ENCODE data around the gene PIM1. TPM values are rescaled to one million over a fixed set of nuclear protein-coding genes. Genes with fewer than 3 reads are reported as not detected.
A peak's percentile ranks its signal among the peaks of the same experiment; 100 is the strongest.

Gene PIM1
- total RNA-seq, 1 experiment from 2014 or later: 42.1 TPM

DNA sequence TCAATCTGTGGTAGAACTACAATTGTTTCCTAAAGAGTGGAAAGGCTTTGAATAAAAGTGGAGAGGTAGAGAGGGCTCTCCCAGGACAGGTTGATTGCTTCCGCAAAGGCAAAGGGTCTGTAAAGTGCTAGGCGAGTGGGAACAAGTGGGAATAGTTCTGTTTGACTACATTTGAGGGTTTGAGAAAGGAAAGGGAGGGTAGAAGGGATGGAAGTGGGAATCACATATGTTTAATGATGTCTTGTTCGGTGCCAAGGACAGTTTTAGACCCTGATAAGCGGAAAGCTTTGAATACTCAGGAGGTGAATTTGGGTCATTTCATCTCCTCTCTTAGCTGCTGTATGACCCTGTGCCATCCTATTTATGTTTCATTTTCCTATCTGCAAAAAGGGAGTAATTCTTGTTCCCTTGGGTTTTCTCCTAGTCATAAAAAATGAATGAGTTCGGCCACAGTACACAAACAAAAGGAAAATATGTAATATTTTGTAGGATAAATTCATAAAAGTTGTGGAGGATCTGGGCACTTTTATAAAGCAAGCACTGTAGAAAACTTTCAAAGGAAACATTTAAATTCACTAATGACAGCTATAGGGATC, 1.7 kb upstream of the PIM1 start:
- TF ChIP-seq POLR2AphosphoS5 (IDR thresholded peaks at IDR 0.05; ENCODE audit: low read depth, low read length) (no peak), SIN3A (IDR thresholded peaks at IDR 0.05; ENCODE audit: borderline replicate concordance, insufficient read depth, low read depth, low read length) (no peak), TCF7L2 (IDR thresholded peaks at IDR 0.05; ENCODE audit: low read depth, low read length) (no peak)
- TF ChIP-seq, protein P1, sequence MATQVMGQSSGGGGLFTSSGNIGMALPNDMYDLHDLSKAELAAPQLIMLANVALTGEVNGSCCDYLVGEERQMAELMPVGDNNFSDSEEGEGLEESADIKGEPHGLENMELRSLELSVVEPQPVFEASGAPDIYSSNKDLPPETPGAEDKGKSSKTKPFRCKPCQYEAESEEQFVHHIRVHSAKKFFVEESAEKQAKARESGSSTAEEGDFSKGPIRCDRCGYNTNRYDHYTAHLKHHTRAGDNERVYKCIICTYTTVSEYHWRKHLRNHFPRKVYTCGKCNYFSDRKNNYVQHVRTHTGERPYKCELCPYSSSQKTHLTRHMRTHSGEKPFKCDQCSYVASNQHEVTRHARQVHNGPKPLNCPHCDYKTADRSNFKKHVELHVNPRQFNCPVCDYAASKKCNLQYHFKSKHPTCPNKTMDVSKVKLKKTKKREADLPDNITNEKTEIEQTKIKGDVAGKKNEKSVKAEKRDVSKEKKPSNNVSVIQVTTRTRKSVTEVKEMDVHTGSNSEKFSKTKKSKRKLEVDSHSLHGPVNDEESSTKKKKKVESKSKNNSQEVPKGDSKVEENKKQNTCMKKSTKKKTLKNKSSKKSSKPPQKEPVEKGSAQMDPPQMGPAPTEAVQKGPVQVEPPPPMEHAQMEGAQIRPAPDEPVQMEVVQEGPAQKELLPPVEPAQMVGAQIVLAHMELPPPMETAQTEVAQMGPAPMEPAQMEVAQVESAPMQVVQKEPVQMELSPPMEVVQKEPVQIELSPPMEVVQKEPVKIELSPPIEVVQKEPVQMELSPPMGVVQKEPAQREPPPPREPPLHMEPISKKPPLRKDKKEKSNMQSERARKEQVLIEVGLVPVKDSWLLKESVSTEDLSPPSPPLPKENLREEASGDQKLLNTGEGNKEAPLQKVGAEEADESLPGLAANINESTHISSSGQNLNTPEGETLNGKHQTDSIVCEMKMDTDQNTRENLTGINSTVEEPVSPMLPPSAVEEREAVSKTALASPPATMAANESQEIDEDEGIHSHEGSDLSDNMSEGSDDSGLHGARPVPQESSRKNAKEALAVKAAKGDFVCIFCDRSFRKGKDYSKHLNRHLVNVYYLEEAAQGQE (IDR thresholded peaks at IDR 0.05; ENCODE audit: insufficient read depth in 1 of 2, low read depth in 2 of 2, low read length in 1 of 2): no peak
- TF ChIP-seq, protein P2, sequence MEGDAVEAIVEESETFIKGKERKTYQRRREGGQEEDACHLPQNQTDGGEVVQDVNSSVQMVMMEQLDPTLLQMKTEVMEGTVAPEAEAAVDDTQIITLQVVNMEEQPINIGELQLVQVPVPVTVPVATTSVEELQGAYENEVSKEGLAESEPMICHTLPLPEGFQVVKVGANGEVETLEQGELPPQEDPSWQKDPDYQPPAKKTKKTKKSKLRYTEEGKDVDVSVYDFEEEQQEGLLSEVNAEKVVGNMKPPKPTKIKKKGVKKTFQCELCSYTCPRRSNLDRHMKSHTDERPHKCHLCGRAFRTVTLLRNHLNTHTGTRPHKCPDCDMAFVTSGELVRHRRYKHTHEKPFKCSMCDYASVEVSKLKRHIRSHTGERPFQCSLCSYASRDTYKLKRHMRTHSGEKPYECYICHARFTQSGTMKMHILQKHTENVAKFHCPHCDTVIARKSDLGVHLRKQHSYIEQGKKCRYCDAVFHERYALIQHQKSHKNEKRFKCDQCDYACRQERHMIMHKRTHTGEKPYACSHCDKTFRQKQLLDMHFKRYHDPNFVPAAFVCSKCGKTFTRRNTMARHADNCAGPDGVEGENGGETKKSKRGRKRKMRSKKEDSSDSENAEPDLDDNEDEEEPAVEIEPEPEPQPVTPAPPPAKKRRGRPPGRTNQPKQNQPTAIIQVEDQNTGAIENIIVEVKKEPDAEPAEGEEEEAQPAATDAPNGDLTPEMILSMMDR (IDR thresholded peaks at IDR 0.05): no peak
- Histone ChIP-seq H3K9me3 (ENCODE audit: control insufficient read depth, insufficient read depth, low read depth, low read length) (no peaks in the 10 kb centered on the region), H3K27ac (ENCODE audit: low read length) (peak overlapping the region; percentile 80), H3K4me1 (ENCODE audit: control insufficient read depth, insufficient read depth, low read length) (peaks cover 21% of the 10 kb centered on the region), H3K4me3 (ENCODE audit: low read depth in 2 of 2, low read length in 2 of 2) (no peak overlapping the region), H3K36me3 (ENCODE audit: control insufficient read depth, insufficient read depth, low read length) (peaks cover 6% of the 10 kb centered on the region; the same call in 1 of the 2 replicates), H3K27me3 (ENCODE audit: control insufficient read depth, insufficient read depth, low read length) (no peaks in the 10 kb centered on the region)
- in situ Hi-C loops (cut with HindIII; ENCODE audit: low pct_unique_long_range_greater_than_20kb, low sequenced_read_pairs) (no loop called here), intact Hi-C loops (cut with micrococcal nuclease; ENCODE audit: unreplicated experiment) (no loop called here)
- no TSS peak for BruUV-seq (replicated peaks)
- CTCF ChIA-PET: no interaction called here
- DNase-seq (ENCODE audit: low read depth, low spot score) (no peak), ATAC-seq (no peak)
- POLR2A ChIA-PET: interaction anchor here (1.1 kb wide), 1 partner anchor 66 kb away, joined by 3 read pairs; no protein-coding TSS in a partner anchor

DNA sequence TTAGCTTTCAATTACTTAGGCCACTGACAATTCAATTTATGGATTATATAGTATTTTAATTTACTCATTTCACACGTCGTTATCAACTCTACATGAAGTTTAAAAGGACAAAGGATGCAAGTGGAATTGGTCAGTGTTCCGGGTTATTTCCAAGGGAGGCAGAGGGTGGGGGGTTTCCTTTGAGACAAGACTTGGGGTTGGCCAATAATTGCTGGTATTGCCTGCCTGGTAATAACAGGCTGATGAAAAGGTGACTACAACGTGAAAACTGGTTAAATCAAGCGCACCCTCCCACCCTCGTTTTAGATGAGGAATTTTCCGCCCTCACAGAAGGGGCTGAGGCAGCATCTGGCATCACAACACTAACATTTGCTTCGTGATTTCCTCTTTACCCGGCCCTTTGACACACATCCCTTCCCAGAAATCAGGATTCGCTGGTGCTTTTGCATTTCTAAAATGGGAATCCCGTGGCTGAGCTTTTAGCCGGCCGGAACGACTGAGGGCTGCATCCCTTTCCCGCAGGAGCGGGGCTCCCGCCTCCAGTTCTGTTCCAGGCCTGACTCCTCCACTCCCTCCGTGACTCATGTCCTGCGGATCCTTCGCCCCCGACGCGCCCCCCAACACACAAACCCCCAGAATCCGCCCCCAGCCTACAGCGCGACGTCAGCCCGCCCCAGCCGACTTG, 999 bp upstream of the PIM1 start:
- in situ Hi-C loops (cut with HindIII; ENCODE audit: low pct_unique_long_range_greater_than_20kb, low sequenced_read_pairs) (no loop called here), intact Hi-C loops (cut with micrococcal nuclease; ENCODE audit: unreplicated experiment) (no loop called here)
- DNase-seq (ENCODE audit: low read depth, low spot score): no peak
- Histone ChIP-seq H3K36me3 (ENCODE audit: control insufficient read depth, insufficient read depth, low read length) (peaks cover 12% of the 10 kb centered on the region), H3K4me3 (ENCODE audit: low read depth in 2 of 2, low read length in 2 of 2) (peak overlapping the region; percentile 47 to 57), H3K4me1 (ENCODE audit: control insufficient read depth, insufficient read depth, low read length) (peaks cover 26% of the 10 kb centered on the region), H3K27me3 (ENCODE audit: control insufficient read depth, insufficient read depth, low read length) (no peaks in the 10 kb centered on the region), H3K27ac (ENCODE audit: low read length) (peak overlapping the region; percentile 80), H3K9me3 (ENCODE audit: control insufficient read depth, insufficient read depth, low read depth, low read length) (no peaks in the 10 kb centered on the region)
- TF ChIP-seq POLR2AphosphoS5 (IDR thresholded peaks at IDR 0.05; ENCODE audit: low read depth, low read length): no peak
- no peak for TF ChIP-seq TCF7L2 (IDR thresholded peaks at IDR 0.05; ENCODE audit: low read depth, low read length)
- TF ChIP-seq, protein P2 (IDR thresholded peaks at IDR 0.05): no peak
- no peak for TF ChIP-seq SIN3A (IDR thresholded peaks at IDR 0.05; ENCODE audit: borderline replicate concordance, insufficient read depth, low read depth, low read length)
- TF ChIP-seq, protein P1 (IDR thresholded peaks at IDR 0.05; ENCODE audit: insufficient read depth in 1 of 2, low read depth in 2 of 2, low read length in 1 of 2): no peak
- CTCF ChIA-PET: interaction anchor here (0.5 to 1.2 kb wide), 4 partner anchors 24 to 795 kb away, joined by 3 to 14 read pairs (median 4); no protein-coding TSS in a partner anchor
- POLR2A ChIA-PET: interaction anchor here (1.1 to 1.5 kb wide), 2 partner anchors 53 to 67 kb away, joined by 3 read pairs; no protein-coding TSS in a partner anchor
- BruUV-seq (replicated peaks): TSS peak; percentile 90
- peak; percentile 4; the same call in 1 of the 2 replicates for ATAC-seq
